Left lung (tissue), 10 donors: ENCODE data around the gene TBL1X. TPM values are rescaled to one million over a fixed set of nuclear protein-coding genes. Genes with fewer than 3 reads are reported as not detected.

ENCODE experiments used
- ATAC-seq: fragments of 200-7000 bp; cut with Tn5 transposase; one replicate; pipeline ENCODE4 v1.9.1; 2020; ENCODE audit warnings: moderate library complexity
- DNase-seq, 4 donors: peaks; one replicate each; pipeline ENCODE4 v3.0.0-alpha.2; 2013 to 2020
- H3K27ac ChIP-seq, 2 donors: fragments of 200-600 bp; sonication (generic) in 1 of 2; one replicate each; pipeline versions ENCODE4 v1.5.0 to v1.8.0; 2020 to 2021
- H3K27me3 ChIP-seq, 2 donors: fragments of 200-600 bp; sonication (generic) in 1 of 2; one replicate each; pipeline versions ENCODE4 v1.5.0 to v1.8.0; 2020 to 2021
- H3K36me3 ChIP-seq, 2 donors: fragments of 200-600 bp; sonication (generic) in 1 of 2; one replicate each; pipeline versions ENCODE4 v1.5.0 to v1.8.0; 2020 to 2021
- H3K4me1 ChIP-seq, 2 donors: fragments of 200-600 bp; one replicate each; pipeline ENCODE4 v1.8.0; 2021
- H3K4me3 ChIP-seq, 2 donors: fragments of 200-600 bp; sonication (generic) in 1 of 2; one replicate each; pipeline versions ENCODE4 v1.5.0 to v1.8.0; 2020 to 2021; ENCODE audit warnings: mild to moderate bottlenecking in 1 of 2
- H3K9me3 ChIP-seq, 2 donors: fragments of 200-600 bp; sonication (generic) in 1 of 2; one replicate each; pipeline versions ENCODE4 v1.5.0 to v1.8.0; 2020 to 2021
- intact Hi-C, 2 donors: fragments of 100-400 bp; cut with DNase I; formaldehyde crosslinking; loops; one replicate each; pipeline versions ENCODE4 v1.11.2 to v1.14.2; 2022
- polyA plus RNA-seq, 6 donors: library from polyadenylated mRNA; unstranded; fragments of 120-200 nt; gene quantifications; one replicate each; pipeline ENCODE4 v1.2.1, GENCODE V29; 2013; ENCODE audit not compliant: insufficient read length in 6 of 6
- total RNA-seq, 2 donors: library from RNA; stranded (reverse); fragmentation: NEBNext Ultra II Directional; extraction: Animal tissue kit (Norgen Biotek cat#: 25700); gene quantifications; one replicate each; pipeline ENCODE4 v1.2.1, GENCODE V29; 2021
- TF ChIP-seq, protein P1 (sequence below), 2 donors: fragments of 200-600 bp; sonication (generic) in 1 of 2; IDR thresholded peaks; one replicate each; pipeline versions ENCODE4 v1.5.0 to v1.8.0; 2021; ENCODE audit warnings: antibody characterized with exemption in 2 of 2
- donor health status: DM: no; HTN: yes; CAD: no.
- donor health status: DM: no; HTN: no; CAD: no.

The TBL1X gene
- total and polyA plus RNA-seq, 8 donors: 13.4 to 24.6 (median 21.6) TPM

GRCh38 chrX:9529223-9529622 lies 64.4 kb downstream of the TBL1X start:
- DNase-seq (no peak), ATAC-seq (no peak)
- Histone ChIP-seq H3K9me3 (no peaks in the 10 kb centered on the region), H3K4me3 (no peak overlapping the region), H3K36me3 (no peaks in the 10 kb centered on the region), H3K27me3 (no peaks in the 10 kb centered on the region), H3K4me1 (no peaks in the 10 kb centered on the region), H3K27ac (no peak overlapping the region)
- intact Hi-C loops: no loop called here
- TF ChIP-seq, protein P1, sequence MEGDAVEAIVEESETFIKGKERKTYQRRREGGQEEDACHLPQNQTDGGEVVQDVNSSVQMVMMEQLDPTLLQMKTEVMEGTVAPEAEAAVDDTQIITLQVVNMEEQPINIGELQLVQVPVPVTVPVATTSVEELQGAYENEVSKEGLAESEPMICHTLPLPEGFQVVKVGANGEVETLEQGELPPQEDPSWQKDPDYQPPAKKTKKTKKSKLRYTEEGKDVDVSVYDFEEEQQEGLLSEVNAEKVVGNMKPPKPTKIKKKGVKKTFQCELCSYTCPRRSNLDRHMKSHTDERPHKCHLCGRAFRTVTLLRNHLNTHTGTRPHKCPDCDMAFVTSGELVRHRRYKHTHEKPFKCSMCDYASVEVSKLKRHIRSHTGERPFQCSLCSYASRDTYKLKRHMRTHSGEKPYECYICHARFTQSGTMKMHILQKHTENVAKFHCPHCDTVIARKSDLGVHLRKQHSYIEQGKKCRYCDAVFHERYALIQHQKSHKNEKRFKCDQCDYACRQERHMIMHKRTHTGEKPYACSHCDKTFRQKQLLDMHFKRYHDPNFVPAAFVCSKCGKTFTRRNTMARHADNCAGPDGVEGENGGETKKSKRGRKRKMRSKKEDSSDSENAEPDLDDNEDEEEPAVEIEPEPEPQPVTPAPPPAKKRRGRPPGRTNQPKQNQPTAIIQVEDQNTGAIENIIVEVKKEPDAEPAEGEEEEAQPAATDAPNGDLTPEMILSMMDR (IDR thresholded peaks at IDR 0.05): no peak

GRCh38 chrX:9530848-9531274 lies 66.0 kb downstream of the TBL1X start:
- intact Hi-C loops: no loop called here
- Histone ChIP-seq H3K4me1 (peaks cover 0 to 15% of the 10 kb centered on the region in 2 donors), H3K4me3 (no peak overlapping the region), H3K27me3 (no peaks in the 10 kb centered on the region), H3K36me3 (no peaks in the 10 kb centered on the region), H3K27ac (no peak overlapping the region), H3K9me3 (no peaks in the 10 kb centered on the region)
- TF ChIP-seq, protein P1 (IDR thresholded peaks at IDR 0.05): no peak
- DNase-seq: peak; percentile 55 to 79 (median 66)
- ATAC-seq: peak; percentile 80

DNA sequence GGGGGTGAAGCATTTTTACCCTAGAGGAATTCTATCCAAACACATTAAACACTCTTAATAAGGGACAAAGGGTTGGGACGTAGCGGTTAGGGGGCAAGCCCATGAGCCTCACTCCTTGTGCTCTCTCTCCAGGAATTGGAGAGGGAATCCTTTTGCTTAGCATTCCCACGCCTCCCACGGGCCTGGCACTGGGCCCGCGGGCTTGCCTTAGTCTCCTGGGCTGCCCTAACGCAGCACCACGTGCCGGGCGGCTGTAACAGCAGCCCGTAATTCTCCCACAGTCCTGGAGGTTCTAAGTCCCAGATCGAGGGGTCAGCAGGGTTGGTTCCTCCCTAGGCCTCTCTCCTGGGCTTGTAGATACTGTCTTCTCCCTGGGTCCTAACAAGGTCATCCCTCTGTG lies 67.5 kb downstream of the TBL1X start:
- TF ChIP-seq, protein P1 (IDR thresholded peaks at IDR 0.05): no peak
- Histone ChIP-seq H3K36me3 (no peaks in the 10 kb centered on the region), H3K27ac (no peak overlapping the region), H3K4me3 (no peak overlapping the region), H3K27me3 (no peaks in the 10 kb centered on the region), H3K4me1 (peaks cover 0 to 15% of the 10 kb centered on the region in 2 donors), H3K9me3 (no peaks in the 10 kb centered on the region)
- ATAC-seq (no peak), DNase-seq (no peak)
- intact Hi-C loops: no loop called here

GRCh38 chrX:9533611-9534010 lies 68.8 kb downstream of the TBL1X start:
- no peak overlapping the region for H3K27ac ChIP-seq
- no peak for ATAC-seq
- peaks cover 0 to 15% of the 10 kb centered on the region in 2 donors for H3K4me1 ChIP-seq
- no peaks in the 10 kb centered on the region for H3K27me3 ChIP-seq
- intact Hi-C loops: no loop called here
- no peaks in the 10 kb centered on the region for H3K9me3 ChIP-seq
- TF ChIP-seq, protein P1 (IDR thresholded peaks at IDR 0.05): no peak
- no peak overlapping the region for H3K4me3 ChIP-seq
- H3K36me3 ChIP-seq: no peaks in the 10 kb centered on the region
- DNase-seq: no peak

- Histone ChIP-seq H3K9me3 (no peaks in the 10 kb centered on the region), H3K4me1 (peaks cover 0 to 15% of the 10 kb centered on the region in 2 donors), H3K27ac (no peak overlapping the region), H3K36me3 (no peaks in the 10 kb centered on the region), H3K27me3 (no peaks in the 10 kb centered on the region), H3K4me3 (no peak overlapping the region)
- no peak for ATAC-seq
- intact Hi-C loops: no loop called here
- DNase-seq: no peak
- TF ChIP-seq, protein P1 (IDR thresholded peaks at IDR 0.05): no peak
Measured at GRCh38 chrX:9534686-9535085, 69.8 kb downstream of the TBL1X start.
